GM19351 (cell line): Measurements from ENCODE around the gene GSE1.

Source experiments
- ATAC-seq: cut with Tn5 transposase; IDR thresholded peaks from one replicate; pipeline ENCODE4 v1.9.1; 2021; ENCODE audit warnings: mild to moderate bottlenecking, moderate library complexity; ENCODE audit not compliant: unreplicated experiment

GSE1 gene

GRCh38 chr16:85658504-85659326, 45.6 kb downstream of the GSE1 start:
- no peak for ATAC-seq

DNA sequence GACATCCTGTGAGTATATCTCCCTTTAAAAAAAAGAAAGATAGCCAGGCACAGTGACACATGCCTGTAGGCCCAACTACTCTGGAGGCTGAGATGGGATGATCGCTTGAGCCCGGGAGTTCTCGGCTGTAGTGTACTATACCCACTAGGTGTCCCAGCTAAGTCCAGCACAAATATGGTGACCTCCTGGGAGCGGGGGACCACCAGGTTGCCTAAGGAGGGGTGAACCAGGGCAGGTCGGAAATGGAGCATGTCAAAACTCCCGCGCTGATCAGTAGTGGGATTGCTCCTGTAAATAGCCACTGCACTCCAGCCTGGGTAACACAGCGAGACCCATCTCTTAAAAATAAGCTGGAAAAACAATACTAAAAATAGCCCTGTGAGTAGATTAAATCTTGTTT, 46.2 kb downstream of the GSE1 start:
- ATAC-seq: no peak

DNA sequence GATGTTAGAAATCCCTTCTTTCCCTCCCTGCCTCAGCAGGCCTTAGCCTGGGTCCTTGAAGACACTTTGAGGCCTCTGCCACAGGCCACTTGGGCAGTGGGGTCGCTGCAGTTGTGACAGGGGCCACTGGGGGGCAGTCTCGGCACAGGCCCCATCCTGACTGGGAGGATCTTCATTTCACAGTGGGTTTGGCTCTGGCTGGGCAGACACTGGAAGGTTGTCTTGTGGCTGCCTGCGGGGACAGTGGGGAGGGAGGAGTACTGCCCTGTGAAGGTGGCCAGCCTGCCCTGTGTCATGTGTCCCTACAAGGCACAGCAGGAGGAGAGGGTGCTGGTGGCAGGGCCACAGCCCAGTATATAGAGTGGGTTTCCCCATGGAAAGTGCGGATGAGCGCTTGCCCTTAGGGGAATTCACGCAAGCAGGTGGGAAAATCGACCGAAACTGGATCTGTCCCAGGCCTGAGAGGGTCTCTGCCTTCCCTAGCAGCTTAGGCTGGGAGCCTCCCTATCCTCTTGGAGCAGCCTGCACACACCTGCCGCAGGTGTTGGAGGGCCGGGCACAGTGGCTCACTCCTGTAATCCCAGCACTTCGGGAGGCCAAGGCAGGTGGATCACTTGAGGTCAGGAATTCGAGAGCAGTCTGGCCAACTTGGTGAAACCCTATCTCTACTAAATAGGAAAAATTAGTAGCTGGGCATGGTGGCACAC, 46.8 kb downstream of the GSE1 start:
- no peak for ATAC-seq

GRCh38 chr16:85660843-85661739, 48.0 kb downstream of the GSE1 start:
- ATAC-seq: no peak

DNA sequence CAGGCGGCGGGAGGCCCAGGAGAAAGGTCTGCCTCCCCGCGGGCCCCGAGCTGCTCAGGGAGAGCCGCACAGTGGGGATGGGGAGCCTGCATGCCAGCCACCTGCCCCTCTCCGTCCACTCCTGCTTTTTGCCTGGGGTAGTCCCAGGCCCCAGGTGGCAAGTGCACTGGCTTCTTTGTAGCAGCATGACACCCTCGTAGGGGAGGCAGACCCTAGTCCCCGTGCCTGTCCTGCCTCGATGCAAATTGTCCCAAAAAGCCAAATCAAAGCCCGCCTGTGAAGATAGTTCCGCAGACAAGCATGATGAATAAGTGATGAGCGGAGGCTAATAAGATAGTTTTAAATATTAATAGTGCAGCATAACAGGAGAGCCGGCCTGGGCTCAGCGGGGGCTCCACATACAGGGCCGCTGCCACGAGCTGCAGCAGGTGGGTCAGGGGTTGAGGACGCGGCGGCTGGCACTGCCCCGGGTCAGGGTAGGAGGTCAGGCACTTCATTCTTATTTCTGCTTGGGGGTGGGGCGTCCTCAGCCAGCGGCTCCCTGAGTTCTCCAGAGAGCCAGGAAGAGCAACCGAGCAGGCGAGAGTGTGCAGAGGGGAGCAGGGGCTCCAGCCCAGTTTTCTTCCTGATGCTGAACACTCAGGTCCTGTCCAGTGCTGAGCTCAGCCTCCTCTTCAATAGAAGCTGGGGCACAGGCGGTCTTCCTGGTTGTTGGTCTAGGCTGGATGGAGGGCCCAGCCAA, 48.8 kb downstream of the GSE1 start:
- no peak for ATAC-seq

- ATAC-seq: no peak
Observed at GRCh38 chr16:85662482-85662812, 49.3 kb downstream of the GSE1 start.

DNA sequence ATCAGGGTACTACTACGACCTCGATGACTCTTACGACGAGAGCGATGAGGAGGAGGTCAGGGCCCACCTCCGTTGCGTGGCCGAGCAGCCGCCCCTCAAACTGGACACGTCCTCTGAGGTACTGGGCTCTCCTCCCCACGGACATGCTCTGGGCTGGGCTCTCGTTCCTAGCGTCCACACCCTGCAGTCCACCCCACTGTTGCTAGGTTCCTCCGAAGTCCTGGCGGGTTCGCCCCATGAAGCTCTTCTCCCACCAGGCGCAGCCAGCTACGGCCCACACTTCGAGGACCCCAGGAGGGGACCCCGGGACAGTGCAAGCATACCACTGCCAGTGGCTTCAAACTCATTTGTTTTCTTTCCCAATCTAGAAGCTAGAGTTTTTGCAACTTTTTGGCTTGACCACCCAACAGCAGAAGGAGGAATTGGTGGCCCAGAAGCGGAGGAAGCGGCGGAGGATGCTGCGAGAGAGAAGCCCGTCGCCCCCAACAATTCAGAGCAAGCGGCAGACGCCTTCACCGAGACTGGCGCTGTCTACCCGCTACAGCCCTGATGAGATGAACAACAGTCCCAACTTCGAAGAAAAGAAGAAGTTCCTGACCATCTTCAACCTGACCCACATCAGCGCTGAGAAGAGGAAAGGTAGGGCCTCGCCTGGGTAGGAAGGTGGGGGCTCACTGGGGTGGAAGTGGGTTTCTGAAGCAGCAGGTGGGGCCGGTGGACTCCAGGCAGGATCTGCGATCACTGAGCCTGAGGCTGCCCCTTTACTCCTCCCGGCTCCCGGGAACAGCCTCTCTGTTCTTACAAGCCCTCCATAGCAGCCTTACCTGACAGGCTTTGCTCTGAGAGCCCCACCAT, 50.1 kb downstream of the GSE1 start:
- ATAC-seq: no peak

- no peak for ATAC-seq
Observed at GRCh38 chr16:85663891-85664321, 50.8 kb downstream of the GSE1 start.

GRCh38 chr16:85664580-85665372, 51.7 kb downstream of the GSE1 start:
- ATAC-seq: no peak

GRCh38 chr16:85665373-85665740, 52.2 kb downstream of the GSE1 start:
- no peak for ATAC-seq

- ATAC-seq: no peak
Observed at GRCh38 chr16:85665929-85666328, 52.8 kb downstream of the GSE1 start.

DNA sequence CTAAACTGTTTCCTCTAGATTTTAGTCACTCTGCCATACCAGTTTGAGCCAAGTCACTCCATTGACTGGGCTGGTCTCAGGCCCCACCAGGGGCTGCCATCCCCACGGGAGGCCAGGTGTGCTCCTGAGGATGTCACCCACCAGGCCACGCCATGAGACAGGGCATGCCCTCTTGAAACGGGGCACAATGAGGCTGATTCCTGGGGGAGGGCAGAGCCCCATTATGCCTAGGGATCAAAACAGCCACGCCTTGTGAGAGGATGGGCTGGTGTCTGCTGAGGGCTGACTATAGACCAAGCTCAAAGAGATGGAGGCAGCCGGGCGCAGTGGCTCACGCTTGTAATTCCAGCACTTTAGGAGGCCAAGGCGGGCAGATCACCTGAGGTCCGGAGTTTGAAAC, 54.1 kb downstream of the GSE1 start:
- ATAC-seq: no peak

DNA sequence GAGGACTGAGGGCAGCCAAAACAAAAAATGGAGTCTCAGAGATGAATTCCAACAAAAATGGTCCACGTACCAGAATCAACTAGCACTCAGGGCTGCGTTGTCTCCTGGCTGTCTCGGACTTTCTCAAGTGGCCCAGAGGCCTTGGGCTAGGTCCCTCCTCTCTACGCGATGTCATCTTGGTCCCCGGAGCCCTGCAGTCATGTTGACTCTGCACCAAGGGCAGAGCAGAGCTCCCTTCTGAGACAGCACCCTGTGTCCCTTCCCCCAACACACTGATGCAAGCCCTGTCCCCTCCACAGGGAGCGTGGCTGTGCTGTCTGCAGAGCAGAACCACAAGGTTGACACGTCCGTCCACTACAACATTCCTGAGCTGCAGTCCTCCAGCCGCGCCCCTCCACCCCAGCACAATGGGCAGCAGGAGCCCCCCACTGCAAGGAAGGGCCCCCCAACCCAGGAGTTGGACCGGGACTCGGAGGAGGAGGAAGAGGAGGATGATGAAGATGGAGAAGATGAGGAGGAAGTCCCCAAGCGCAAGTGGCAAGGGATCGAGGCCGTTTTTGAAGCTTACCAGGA, 54.8 kb downstream of the GSE1 start:
- ATAC-seq: no peak

DNA sequence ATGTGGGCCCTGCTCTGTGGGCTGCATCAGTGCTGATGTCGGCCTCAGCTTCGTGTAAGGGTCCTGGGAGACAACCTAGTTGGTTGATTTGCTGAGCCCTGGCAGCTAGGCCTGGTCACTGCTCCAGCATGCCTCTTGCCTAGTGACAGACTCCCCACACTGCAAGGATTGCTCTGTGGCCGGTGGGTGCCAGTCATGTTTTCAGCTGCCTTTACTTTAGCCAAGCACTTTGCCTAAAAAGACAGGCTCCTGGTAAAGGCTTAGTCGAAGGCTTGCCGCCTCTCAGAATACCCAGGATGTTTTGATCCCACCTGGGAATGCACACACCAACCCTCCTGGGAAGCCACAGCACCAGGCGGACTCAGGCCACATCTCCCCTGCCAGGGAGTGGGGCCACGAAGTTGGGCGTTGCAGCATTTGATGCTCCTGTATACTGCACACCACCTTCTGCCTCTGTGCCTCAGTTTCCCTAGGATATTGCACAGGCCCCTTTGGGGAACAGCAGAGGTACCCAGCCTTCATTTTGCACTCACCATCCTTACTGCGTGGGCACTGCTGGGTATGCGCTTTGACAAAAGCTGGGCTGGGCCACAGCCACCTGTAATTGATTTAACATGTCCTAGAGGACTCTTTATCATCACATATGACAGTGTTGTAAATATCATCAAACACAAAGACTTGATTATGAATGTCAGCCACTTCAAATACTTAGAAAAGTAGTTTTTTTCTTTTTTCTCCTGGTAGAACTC, 55.7 kb downstream of the GSE1 start:
- no peak for ATAC-seq

DNA sequence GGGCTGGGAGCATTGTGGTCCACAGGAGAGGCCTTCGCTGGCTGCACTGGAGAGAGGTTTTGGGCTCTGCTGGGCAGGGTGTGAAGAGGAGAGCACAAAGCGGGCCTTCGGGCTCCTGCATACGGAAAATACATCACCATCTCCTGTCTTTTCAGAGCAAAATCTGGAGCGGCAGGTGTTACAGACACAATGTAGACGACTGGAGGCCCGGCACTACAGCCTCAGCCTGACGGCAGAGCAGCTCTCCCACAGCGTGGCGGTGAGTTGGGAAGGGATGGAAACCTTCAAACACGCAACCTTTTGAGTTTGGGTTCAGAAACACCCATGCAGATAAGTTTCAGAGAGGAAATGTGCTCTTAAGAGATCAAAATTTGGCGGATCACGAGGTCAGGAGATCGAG, 57.7 kb downstream of the GSE1 start:
- ATAC-seq: no peak

- ATAC-seq: no peak
Observed at GRCh38 chr16:85673529-85674417, 60.7 kb downstream of the GSE1 start.

DNA sequence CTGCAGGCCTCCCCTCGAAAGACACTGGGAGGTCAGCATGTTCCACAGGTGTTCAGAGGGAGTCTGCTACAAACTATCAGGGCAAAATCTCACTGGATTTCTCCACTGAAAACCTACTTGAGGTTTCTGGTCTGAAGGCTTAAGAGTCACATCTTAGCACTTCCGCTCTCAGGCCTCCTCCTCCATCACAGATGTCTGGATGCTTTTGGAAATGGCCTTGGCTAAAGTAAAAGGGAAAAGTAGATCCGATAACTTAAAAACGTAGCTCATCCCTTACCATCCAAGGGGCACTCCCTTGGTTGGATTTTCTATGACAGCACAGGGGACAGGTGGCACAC, 61.3 kb downstream of the GSE1 start:
- ATAC-seq: no peak
